NCI-H2227 treated with DMSO at 0.1 percent for 48 hours (cell line): ENCODE data around the gene GJA4.
"Not testable (repeated sequence)": the region's sequence is repeated elsewhere in the genome, so short reads cannot be mapped to it uniquely, and the experiment has no call there.

Experiments used
- DNase-seq: peaks from one replicate; lab custom pipeline; 2025; lab: John Stamatoyannopoulos, UW

Gene GJA4

DNA sequence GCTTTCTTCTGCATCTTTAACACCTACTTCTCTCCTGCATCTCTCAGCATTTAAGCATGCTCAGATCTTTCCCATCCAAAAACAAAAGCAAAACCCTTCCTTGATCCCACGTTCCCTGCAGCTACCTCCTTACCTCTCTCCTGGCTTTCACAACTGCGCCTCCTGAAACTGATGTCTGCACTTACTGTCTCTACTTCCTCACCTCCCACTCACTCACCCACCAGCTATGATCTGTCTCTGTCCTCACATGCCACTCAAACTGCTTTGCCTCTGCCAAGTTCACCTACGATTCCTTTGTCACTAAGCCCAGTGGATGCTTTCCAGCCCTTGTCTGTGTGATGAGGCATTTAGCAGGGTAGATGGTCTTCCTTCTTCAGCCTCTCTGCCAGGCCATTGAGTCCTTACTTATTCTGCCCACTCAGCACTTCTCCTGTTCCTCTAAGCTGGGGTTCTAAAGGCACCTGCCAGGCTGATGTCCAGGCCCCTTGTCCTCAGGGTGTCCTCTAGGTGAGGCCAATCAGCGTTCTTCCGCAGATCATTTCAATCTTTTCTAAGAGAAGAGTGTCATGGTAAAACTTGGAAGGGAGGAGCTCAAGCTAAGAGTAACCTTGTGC, 21.8 kb upstream of the GJA4 start:
- DNase-seq = no peak

DNA sequence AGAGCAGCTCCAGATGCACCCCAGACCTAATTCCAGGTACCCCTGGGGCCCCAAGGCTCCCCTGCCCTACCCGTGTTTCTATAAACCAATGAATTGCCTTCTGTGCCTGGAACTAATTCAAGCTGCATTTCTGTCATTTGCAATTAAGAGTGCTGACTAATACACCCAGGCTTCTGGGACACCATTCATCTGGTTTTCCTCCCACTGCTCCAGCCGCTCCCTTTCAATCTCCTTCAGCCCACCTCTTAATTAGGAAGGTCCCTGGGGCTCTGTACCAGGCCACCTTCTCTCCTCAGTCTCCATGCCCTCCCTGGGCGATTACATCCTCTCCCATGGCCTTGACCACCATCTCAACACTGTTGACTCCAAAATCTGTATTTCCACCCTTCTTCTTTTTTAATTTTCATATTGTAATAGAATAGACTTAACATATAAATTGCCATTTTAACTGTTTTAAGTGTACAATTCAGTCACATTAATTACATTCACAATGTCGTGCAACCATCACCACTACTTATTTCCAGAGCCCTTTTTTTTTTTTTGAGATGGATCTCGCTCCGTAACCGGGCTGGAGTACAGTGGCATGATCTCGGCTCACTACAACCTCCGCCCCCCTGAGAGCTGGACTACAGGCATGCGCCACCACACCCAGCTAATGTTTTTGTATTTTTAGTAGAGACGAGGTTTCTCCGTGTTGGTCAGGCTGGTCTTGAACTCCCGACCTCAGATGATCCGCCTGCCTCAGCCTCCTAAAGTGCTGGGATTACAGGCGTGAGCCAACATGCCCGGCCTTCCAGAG, 21.0 kb upstream of the GJA4 start:
- no peak for DNase-seq

DNA sequence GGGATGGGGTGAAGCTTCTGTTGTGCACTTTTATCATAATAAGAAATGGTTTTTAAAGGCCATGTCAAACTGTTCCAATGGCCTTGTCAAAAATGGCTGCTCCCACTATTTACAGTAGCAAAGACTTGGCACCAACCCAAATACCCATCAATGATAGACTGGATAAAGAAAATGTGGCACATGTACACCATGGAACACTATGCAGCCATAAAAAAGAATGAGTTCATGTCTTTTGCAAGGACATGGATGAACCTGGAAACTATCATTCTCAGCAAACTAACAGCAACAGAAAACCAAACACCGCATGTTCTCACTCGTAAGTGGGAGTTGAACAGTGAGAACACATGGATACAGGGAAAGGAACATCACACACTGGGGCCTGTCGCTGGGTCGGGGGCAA, 19.7 kb upstream of the GJA4 start:
- not testable (repeated sequence) for DNase-seq

DNA sequence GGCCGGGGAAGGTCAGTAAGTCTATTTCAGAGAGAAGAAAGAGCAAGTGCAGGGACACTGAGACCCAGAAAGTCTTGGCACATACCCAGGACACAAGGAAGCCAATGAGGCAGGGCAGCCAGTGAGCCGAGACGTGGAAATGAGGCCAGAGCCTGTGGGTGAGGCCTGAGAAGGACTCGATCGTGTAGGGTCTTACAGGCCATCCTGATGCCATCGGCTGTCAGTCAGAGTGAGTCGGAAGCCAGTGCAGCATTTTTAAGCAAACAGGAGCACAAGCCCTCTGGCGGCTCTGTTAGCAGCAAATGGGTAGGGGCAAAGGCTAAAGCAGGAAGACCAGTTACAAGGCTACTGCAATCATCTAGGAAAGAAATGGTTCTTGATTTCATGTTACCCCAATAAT, 17.8 kb upstream of the GJA4 start:
- DNase-seq = no peak

DNA sequence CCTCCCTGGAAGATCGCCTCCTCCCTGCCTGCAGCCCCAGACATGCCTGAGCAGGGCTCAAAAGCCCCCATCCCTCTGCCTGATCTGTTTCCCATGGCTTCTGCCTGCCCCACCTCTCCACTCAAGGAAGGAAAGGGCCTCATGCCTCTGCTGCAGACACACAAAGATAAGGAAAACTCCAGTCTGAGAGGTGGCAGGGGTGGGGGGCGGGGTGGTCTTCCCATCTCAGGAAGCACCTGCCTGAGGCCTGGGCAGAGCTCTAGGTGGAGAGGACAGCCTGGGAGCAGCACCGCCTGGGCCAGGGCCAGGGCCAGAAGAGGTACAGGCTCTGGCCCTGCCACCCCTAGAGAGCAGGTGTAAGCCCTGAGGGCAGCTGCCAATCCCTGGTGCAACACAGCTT, 15.9 kb upstream of the GJA4 start:
- DNase-seq = no peak

DNA sequence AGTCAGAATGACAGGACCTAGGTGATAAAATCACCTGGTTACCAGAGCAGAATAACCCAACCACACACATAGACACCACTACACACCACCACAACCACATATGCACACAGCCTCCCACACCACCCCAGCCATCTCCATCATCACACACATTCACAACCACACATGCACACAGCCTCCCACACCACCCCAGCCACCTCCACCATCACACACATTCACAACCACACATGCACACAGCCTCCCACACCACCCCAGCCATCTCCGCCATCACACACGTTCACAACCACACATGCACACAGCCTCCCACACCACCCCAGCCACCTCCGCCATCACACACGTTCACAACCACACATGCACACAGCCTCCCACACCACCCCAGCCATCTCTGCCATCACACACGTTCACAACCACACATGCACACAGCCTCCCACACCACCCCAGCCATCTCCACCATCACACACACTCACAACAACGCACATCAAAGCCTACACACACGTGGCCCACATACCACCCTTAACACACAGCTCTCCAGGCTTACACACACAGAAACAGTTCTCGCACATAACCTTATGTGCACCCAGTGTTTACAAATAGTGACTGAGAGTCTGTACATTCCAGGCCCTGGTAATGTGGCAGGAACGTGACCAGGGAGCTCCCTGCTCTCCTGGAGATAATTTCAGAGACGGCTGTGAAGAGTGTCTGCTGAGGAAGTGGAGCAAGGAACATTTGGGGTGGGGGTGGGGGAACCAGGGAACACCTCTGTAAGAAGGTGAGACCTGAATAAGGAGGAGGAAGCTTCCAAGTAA, 15.1 kb upstream of the GJA4 start:
- no peak for DNase-seq

DNA sequence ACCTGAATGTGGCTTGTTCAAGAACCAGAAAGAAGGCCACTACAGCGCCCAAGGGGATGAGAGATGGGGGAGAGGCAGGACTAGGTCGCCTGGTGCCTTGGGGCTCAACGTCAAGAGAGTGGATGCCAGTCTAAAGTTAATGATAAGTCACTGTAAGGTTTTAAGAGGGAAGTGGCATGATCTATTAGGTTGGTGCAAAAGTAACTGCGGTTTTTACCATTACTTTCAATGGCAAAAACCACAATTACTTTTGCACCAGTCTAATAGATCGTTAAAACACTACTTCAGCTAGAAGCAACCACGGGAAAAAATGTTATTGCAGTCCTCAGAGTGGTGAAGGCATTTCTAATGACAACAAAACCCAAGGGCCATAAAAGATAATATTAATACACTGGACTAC, 14.4 kb upstream of the GJA4 start:
- DNase-seq = no peak

DNA sequence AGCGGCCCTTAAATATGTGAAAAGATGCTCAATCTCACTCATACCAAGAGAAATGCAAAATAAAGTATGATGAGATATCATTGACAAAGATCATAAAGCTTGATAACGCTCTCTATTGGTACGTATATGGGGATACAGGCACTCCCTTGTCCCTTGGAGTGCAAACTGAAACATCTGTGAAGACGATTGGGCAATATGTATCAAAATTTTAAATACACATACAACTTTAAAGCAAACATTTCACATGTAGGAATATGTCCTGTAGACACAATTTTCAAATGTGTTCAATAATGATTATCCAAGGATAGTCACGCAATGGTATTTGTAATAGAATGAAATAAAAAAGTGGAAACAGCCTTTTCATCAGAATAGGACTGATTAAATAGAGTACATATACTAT, 13.8 kb upstream of the GJA4 start:
- no peak for DNase-seq

DNA sequence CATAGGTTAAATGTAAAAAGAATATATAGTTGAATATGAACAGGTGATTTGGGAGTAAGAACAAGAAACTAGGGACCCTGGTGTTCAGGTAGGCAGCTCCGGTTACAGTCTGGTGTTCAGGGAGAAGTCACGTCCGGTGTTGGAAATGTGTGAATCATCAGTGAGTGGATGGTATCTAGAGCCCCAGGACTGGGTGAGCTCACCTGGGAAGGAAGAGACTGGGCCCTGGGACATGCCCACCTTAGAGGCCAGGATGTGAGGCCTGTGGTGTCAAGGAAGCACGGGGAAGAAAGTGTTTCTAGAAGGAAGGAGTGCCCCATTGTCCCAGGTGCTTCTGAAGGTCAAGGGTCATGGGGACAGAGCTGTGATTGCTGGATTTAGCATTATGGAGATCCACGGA, 13.3 kb upstream of the GJA4 start:
- DNase-seq = no peak

DNA sequence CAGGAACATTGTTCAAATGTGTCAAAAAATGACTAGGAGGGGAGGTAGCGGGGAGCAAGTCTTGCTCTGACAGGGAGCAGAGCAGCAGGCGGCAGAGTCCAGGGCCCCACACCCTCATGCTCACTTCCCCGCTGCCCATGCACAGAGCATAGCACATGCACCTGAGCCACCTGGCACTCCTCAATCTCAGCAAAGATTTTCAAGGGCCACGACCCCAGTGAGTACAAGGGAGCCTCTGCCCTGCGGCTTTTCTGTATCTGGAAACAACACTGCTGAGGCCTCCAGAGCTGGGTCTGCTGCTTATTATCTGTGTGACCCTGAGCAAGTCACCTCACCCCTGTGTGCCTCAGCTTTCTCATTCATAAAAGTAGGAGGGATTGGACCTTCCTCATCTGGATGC, 12.8 kb upstream of the GJA4 start:
- no peak for DNase-seq

DNA sequence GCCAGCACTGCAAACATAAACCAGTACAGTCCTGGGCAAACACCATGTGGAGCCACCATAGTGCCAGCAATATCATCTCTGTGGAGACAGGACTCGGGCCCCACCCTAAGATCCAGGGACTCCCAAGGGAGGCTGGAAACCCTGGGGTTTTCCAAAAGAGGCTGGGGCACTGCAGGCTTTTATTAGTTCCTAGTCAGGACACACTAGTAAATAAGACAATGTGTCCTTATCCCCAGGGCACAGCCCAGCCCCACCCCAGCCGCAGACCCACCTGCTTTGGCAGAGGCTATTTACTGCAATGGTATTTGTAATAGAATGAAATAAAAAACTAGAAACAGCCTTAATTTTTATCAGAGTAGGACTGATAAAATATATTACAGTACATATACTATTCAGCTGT, 12.3 kb upstream of the GJA4 start:
- DNase-seq = no peak

DNA sequence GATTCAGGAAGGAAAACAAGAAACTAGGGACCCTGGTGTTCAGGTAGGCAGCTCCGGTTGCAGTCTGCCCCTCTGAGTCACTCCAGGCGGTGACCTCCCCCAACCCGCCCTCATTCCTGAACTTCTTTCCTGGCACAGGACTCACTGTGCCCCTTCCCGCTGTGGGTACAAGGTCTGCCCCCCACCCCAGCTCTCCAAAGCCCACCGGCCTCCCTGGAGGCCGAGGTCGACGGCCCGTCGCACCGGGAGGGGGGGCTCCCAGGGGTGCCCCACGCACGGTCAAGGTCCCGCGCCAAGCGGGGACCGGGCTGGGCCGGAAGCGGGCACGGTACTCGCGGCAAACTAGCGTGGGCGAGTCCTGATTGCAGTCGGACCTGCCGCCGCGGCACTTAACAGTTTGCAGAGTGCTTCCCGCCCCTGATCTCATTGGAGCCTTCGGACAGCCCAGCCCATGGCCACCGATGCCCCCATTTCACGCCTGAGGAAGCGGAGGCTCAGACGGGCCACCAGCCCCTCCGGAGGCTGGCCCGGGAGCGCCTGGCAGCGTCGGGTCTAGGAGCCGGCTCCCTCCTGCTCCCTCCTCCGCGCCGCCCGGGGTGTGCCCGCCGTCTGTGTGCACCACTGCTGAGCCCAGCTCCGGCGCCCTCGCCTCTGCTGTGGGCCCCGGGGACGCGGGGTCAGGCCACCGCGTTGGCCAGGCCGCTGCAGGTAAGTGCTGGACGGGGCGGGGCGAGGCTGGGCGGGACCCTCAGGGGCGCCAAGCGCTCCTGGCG, 11.5 kb upstream of the GJA4 start, which contains the start of gene GJB3:
Gene GJB3, plus strand, starts transcription at position 144 of the 773 bp plus-strand sequence. CDS start 3,549 bp downstream, outside the sequence.
- DNase-seq = no peak

DNA sequence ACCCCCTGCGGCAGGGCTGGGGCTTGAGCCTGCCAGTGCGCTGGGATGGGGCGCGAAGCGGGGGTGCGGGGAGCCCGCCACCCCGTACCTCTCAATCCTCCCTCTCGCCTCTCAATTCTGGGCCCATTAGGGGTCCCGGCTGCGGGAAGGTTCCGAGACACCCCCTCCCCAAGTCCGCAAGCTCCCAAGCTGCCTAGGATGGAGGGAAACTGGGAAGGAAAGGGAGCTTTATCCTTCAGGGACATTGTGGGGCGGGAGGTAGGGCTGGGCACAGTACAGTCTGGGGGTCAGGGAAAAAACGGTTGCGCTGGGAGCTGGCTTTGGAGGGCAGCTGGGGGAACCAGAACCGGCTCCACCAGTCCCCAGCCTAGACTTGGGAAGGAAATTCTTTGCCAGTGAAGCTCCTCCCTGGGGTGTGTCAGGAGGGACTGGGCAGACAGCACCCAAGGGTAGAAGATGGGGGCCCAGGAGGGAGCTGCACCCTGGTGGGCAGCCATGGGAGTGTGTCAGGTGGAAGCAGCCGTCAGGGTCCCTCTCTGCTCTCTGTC, 10.9 kb upstream of the GJA4 start:
- DNase-seq = no peak

DNA sequence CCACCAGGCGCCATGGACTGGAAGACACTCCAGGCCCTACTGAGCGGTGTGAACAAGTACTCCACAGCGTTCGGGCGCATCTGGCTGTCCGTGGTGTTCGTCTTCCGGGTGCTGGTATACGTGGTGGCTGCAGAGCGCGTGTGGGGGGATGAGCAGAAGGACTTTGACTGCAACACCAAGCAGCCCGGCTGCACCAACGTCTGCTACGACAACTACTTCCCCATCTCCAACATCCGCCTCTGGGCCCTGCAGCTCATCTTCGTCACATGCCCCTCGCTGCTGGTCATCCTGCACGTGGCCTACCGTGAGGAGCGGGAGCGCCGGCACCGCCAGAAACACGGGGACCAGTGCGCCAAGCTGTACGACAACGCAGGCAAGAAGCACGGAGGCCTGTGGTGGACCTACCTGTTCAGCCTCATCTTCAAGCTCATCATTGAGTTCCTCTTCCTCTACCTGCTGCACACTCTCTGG, 8.0 kb upstream of the GJA4 start:
- no peak for DNase-seq

DNA sequence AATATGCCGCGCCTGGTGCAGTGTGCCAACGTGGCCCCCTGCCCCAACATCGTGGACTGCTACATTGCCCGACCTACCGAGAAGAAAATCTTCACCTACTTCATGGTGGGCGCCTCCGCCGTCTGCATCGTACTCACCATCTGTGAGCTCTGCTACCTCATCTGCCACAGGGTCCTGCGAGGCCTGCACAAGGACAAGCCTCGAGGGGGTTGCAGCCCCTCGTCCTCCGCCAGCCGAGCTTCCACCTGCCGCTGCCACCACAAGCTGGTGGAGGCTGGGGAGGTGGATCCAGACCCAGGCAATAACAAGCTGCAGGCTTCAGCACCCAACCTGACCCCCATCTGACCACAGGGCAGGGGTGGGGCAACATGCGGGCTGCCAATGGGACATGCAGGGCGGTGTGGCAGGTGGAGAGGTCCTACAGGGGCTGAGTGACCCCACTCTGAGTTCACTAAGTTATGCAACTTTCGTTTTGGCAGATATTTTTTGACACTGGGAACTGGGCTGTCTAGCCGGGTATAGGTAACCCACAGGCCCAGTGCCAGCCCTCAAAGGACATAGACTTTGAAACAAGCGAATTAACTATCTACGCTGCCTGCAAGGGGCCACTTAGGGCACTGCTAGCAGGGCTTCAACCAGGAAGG, 7.4 kb upstream of the GJA4 start:
- DNase-seq = no peak

DNA sequence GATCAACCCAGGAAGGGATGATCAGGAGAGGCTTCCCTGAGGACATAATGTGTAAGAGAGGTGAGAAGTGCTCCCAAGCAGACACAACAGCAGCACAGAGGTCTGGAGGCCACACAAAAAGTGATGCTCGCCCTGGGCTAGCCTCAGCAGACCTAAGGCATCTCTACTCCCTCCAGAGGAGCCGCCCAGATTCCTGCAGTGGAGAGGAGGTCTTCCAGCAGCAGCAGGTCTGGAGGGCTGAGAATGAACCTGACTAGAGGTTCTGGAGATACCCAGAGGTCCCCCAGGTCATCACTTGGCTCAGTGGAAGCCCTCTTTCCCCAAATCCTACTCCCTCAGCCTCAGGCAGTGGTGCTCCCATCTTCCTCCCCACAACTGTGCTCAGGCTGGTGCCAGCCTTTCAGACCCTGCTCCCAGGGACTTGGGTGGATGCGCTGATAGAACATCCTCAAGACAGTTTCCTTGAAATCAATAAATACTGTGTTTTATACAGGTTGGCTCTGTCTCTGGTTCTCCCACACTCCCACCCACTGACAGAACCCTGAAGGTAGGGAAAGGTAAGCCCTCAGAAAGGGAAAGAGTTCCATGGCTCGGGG, 6.8 kb upstream of the GJA4 start:
- DNase-seq = no peak

DNA sequence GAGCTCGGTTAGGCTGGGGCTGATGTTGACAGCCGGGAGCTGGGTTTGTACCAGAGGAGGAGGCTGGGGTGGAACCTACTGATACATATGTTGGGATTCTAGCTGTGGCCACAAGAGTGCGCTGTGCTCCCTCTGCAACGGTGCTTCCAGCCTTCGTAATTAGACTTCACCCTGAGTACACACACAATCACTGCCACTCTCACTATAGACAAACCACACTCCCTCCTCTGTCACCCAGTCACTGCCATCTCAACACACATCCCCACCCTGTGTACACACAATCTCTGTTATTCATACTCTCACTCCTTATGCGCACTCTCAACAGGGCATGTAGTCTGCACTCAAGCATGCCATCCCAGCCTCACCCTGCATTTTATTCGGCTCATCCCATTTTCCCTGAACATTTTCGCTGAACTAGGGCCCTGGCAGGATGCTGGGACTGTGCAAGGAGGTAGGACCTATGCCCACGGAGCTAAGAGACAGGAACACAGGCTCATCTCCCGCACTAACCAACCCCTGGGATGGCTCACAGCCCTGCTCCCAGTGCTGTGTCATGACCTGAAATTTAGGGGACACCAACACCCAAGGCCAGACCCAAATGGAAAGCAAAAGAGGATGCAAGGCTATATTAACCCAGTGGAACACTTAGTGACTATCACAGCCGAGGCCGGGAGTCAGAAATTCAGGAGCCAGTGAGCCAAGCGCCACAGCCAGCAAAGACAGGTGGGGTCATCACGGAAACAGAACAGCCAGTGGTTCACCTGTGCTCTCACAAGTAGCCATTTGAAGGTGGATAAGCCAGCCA, 6.1 kb upstream of the GJA4 start:
- DNase-seq = peak; percentile 89

DNA sequence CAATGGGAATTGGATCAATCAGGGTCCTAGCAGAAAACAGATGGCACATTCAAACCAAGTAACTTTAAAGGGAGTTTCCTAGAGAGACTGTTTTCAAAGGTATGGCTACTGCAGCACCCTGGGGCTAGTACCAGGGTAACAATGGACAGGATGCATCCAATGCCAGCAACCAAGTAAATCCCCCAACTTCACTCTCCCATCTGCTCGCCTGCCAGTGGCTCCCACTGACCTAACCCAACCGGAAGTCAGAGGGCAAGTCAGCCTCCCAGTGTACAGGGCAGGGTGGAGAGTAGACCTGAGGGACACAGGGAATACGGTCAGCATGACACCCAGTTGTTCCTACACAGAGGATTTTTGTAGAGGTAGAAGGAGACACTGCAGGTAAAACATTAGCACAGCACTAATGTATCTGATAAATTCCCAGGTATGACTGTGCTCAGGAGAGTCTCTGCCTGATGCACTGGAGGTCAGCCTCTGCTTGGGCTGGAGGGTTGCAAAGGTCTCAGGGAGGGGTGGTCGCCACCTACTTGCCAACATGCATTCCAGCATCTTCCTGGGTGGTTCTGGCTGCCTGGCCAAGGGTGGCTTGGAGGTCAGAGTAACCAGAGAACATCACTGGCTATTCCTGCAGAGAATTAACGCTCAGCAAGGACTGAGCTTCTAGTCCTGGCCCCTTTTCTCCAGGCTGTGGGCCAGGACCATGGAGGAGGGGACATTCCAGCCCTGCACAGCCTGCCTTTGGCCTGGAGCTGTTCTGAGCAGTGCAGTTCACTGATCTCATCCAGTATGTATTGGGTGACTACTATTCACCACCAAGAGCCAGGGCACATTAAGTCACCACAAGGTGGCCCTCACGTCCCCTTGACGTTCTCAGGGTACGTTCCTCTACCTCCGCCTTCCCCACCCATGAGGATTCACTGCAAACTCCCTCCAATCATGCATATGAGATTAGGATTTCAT, 5.1 kb upstream of the GJA4 start:
- DNase-seq = no peak

DNA sequence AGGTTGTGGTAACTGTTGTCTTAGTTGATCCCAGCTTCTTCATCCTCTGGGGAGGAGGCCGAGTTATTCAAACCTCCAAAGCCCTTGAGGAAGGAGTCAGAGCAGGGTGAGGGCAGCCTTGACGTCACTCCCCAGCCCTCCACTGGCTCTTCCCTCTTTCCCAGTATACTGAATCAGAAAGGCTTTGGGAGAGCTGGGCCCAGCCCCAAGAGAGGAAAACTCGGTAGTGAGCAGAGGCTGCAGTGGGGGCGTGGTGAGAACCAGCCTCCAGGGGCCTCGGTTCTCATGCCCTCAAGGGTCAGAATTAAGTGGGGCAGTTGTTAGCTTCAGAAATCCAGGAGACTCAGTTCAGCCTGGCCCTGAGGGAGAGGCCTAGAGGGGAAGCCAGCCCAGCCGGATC, 1.8 kb upstream of the GJA4 start:
- DNase-seq = no peak
